Chondrocyte (in vitro differentiated cells): Measurements from ENCODE around the gene SLAIN2. TPM values are rescaled to one million over a fixed set of nuclear protein-coding genes. Genes with fewer than 3 reads are reported as not detected.

ENCODE experiments used
- DNase-seq: peaks from one replicate; pipeline ENCODE4 v3.0.0; 2021; ENCODE audit warnings: mixed read lengths, low spot score
- H3K27ac Mint-ChIP-seq: one replicate; pipeline ENCODE4 v1.8.0; 2021; ENCODE audit warnings: mild to moderate bottlenecking, moderate library complexity, mixed read lengths; ENCODE audit not compliant: unreplicated experiment
- H3K27me3 Mint-ChIP-seq: 2 replicates; pipeline ENCODE4 v1.8.0; 2021; ENCODE audit warnings: low read depth, mixed read lengths
- H3K36me3 Mint-ChIP-seq: 2 replicates; pipeline ENCODE4 v1.8.0; 2021; ENCODE audit warnings: low read depth, mixed read lengths
- H3K4me1 Mint-ChIP-seq: 2 replicates; pipeline ENCODE4 v1.8.0; 2021; ENCODE audit warnings: low read depth, mild to moderate bottlenecking, mixed read lengths
- H3K4me3 Mint-ChIP-seq: one replicate; pipeline ENCODE4 v1.8.0; 2021; ENCODE audit warnings: mild to moderate bottlenecking, moderate library complexity, mixed read lengths; ENCODE audit not compliant: unreplicated experiment
- H3K9me3 Mint-ChIP-seq: 2 replicates; pipeline ENCODE4 v1.8.0; 2021; ENCODE audit warnings: low read depth, mixed read lengths
- total RNA-seq: library from RNA; stranded (reverse); gene quantifications from 3 replicates; pipeline ENCODE4 v1.2.1, GENCODE V29; 2021
- TF ChIP-seq, protein P1 (sequence below): fragments of 200-600 bp; sonication (generic); IDR thresholded peaks from 2 replicates; pipeline ENCODE4 v1.5.0; 2021; ENCODE audit warnings: antibody characterized with exemption, mild to moderate bottlenecking, moderate library complexity

SLAIN2 gene
- total RNA-seq, 1 donor from 2014 or later: 84.2 TPM

GRCh38 chr4:48462363-48462762 lies 121.0 kb downstream of the SLAIN2 start:
- DNase-seq: no peak
- no peaks in the 10 kb centered on the region for H3K36me3 Mint-ChIP-seq
- H3K4me3 Mint-ChIP-seq: no peak overlapping the region
- peaks cover 4% of the 10 kb centered on the region for H3K27me3 Mint-ChIP-seq
- H3K9me3 Mint-ChIP-seq: peaks cover 12% of the 10 kb centered on the region
- TF ChIP-seq, protein P1, sequence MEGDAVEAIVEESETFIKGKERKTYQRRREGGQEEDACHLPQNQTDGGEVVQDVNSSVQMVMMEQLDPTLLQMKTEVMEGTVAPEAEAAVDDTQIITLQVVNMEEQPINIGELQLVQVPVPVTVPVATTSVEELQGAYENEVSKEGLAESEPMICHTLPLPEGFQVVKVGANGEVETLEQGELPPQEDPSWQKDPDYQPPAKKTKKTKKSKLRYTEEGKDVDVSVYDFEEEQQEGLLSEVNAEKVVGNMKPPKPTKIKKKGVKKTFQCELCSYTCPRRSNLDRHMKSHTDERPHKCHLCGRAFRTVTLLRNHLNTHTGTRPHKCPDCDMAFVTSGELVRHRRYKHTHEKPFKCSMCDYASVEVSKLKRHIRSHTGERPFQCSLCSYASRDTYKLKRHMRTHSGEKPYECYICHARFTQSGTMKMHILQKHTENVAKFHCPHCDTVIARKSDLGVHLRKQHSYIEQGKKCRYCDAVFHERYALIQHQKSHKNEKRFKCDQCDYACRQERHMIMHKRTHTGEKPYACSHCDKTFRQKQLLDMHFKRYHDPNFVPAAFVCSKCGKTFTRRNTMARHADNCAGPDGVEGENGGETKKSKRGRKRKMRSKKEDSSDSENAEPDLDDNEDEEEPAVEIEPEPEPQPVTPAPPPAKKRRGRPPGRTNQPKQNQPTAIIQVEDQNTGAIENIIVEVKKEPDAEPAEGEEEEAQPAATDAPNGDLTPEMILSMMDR: no peak
- H3K27ac Mint-ChIP-seq: no peak overlapping the region
- H3K4me1 Mint-ChIP-seq: peaks cover 1% of the 10 kb centered on the region

DNA sequence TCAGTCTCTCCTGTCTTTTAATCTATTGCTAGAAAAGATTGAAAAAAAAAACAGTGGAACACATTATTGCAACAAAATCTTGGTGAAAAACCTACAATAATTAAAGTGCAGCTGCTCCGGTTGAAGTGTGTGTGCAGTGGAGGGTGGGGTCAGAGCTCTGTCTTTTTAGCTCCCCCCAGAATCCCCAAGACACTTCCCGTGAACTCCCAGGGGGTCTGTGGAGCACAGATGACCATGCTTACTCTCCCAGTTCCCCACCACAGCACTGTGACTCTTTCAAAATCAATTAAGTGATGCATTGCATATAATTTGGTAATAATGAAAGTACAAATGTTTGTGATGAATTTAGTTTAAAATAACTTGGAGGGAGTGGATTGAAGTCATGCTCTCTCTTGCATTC lies 126.1 kb downstream of the SLAIN2 start:
- no peak for DNase-seq
- H3K4me1 Mint-ChIP-seq: peaks cover 16% of the 10 kb centered on the region
- H3K27me3 Mint-ChIP-seq: peaks cover 2% of the 10 kb centered on the region
- no peaks in the 10 kb centered on the region for H3K36me3 Mint-ChIP-seq
- H3K4me3 Mint-ChIP-seq: no peak overlapping the region
- peaks cover 7% of the 10 kb centered on the region for H3K9me3 Mint-ChIP-seq
- TF ChIP-seq, protein P1: no peak
- H3K27ac Mint-ChIP-seq: no peak overlapping the region

- DNase-seq: no peak
- Mint-ChIP-seq H3K4me3 (no peak overlapping the region), H3K4me1 (peaks cover 16% of the 10 kb centered on the region), H3K27me3 (peaks cover 2% of the 10 kb centered on the region), H3K9me3 (peaks cover 7% of the 10 kb centered on the region), H3K27ac (no peak overlapping the region), H3K36me3 (no peaks in the 10 kb centered on the region)
- TF ChIP-seq, protein P1: no peak
These were observed 126.6 kb downstream of the SLAIN2 start for GRCh38 chr4:48467891-48468290.

GRCh38 chr4:48470137-48470536 lies 128.8 kb downstream of the SLAIN2 start:
- H3K27me3 Mint-ChIP-seq: peaks cover 6% of the 10 kb centered on the region
- H3K4me1 Mint-ChIP-seq: peaks cover 16% of the 10 kb centered on the region
- DNase-seq: no peak
- TF ChIP-seq, protein P1: no peak
- H3K27ac Mint-ChIP-seq: no peak overlapping the region
- H3K9me3 Mint-ChIP-seq: no peaks in the 10 kb centered on the region
- peaks cover 2% of the 10 kb centered on the region for H3K36me3 Mint-ChIP-seq
- no peak overlapping the region for H3K4me3 Mint-ChIP-seq

- TF ChIP-seq, protein P1: no peak
- H3K27me3 Mint-ChIP-seq: peaks cover 7% of the 10 kb centered on the region
- H3K27ac Mint-ChIP-seq: no peak overlapping the region
- H3K36me3 Mint-ChIP-seq: peaks cover 2% of the 10 kb centered on the region
- no peaks in the 10 kb centered on the region for H3K9me3 Mint-ChIP-seq
- peaks cover 16% of the 10 kb centered on the region for H3K4me1 Mint-ChIP-seq
- no peak for DNase-seq
- no peak overlapping the region for H3K4me3 Mint-ChIP-seq
These were observed 129.2 kb downstream of the SLAIN2 start for GRCh38 chr4:48470570-48470969.
